IMR-90 (cell line): ENCODE data around the gene RIPK4. TPM values are rescaled to one million over a fixed set of nuclear protein-coding genes. Genes with fewer than 3 reads are reported as not detected.

Experiments
- ATAC-seq: fragments of 200-7000 bp; cut with Tn5 transposase; 2 replicates; pipeline ENCODE4 v1.9.1; 2020; ENCODE audit warnings: low read depth, mild to moderate bottlenecking, moderate library complexity
- BruUV-seq: library from RNA; stranded (reverse); fragments of 400-500 nt; replicated peaks from 2 replicates; lab custom pipeline; 2021; lab: Mats Ljungman, UMichigan
- CTCF ChIA-PET: fragments of 300-600 bp; formaldehyde crosslinking; extraction: SDS; loops from one replicate; lab custom pipeline; 2021; ENCODE audit warnings: antibody characterized with exemption; lab: Yijun Ruan, JAX
- POLR2A ChIA-PET: fragments of 300-600 bp; sonication (Branson Sonifier 250); formaldehyde crosslinking; loops from one replicate; lab custom pipeline; 2022; ENCODE audit warnings: antibody characterized with exemption; ENCODE audit not compliant: unreplicated experiment; lab: Charles Lee
- DNase-seq: peaks from one replicate; pipeline ENCODE4 v3.0.0; 2013
- H2AFZ ChIP-seq: replicated peaks from 2 replicates; pipeline ENCODE3; 2013; ENCODE audit warnings: low read length, mild to moderate bottlenecking; ENCODE audit not compliant: poor library complexity
- H2AK5ac ChIP-seq: 2 replicates; pipeline ENCODE4 v1.6.1; 2013; ENCODE audit warnings: low read depth, low read length, inconsistent platforms
- H2AK9ac ChIP-seq: replicated peaks from 2 replicates; pipeline ENCODE3; 2013; ENCODE audit warnings: mild to moderate bottlenecking, low read depth, low read length, moderate library complexity; ENCODE audit not compliant: poor library complexity
- H2BK120ac ChIP-seq: 2 replicates; pipeline ENCODE4 v1.6.1; 2013; ENCODE audit warnings: low read depth, low read length, inconsistent platforms
- H2BK15ac ChIP-seq: 3 replicates; pipeline ENCODE4 v1.6.1; 2013; ENCODE audit warnings: low read depth, low read length, inconsistent platforms
- H2BK20ac ChIP-seq: 2 replicates; pipeline ENCODE4 v1.6.1; 2013; ENCODE audit warnings: low read depth, mild to moderate bottlenecking, inconsistent platforms, low read length, moderate library complexity
- H2BK5ac ChIP-seq: 2 replicates; pipeline ENCODE4 v1.6.1; 2013; ENCODE audit warnings: mild to moderate bottlenecking, low read depth, low read length, inconsistent platforms; ENCODE audit not compliant: poor library complexity, severe bottlenecking
- H3K14ac ChIP-seq: replicated peaks from 2 replicates; pipeline ENCODE4 v1.6.1; 2013; ENCODE audit warnings: low read depth, low read length, inconsistent platforms
- H3K18ac ChIP-seq: 2 replicates; pipeline ENCODE4 v1.6.1; 2013; ENCODE audit warnings: low read depth, low read length, control low read depth
- H3K23ac ChIP-seq: 2 replicates; pipeline ENCODE4 v1.6.1; 2013; ENCODE audit warnings: low read depth, low read length, inconsistent platforms
- H3K27ac ChIP-seq: 2 replicates; pipeline ENCODE4 v1.5.1; 2013; ENCODE audit warnings: mild to moderate bottlenecking, control low read depth, low read length; ENCODE audit not compliant: insufficient read depth
- H3K27me3 ChIP-seq: 2 replicates; pipeline ENCODE4 v1.6.1; 2013; ENCODE audit warnings: low read length; ENCODE audit not compliant: control insufficient read depth, insufficient read depth
- H3K36me3 ChIP-seq: 2 replicates; pipeline ENCODE4 v1.6.1; 2013; ENCODE audit warnings: low read length, mixed read lengths; ENCODE audit not compliant: control insufficient read depth, insufficient read depth
- H3K4ac ChIP-seq: 2 replicates; pipeline ENCODE4 v1.6.1; 2013; ENCODE audit warnings: low read depth, low read length, inconsistent platforms
- H3K4me1 ChIP-seq: 2 replicates; pipeline ENCODE4 v1.6.1; 2013; ENCODE audit warnings: low read length, mixed read lengths; ENCODE audit not compliant: control insufficient read depth, insufficient read depth
- H3K4me2 ChIP-seq: 2 replicates; pipeline ENCODE4 v1.6.1; 2013; ENCODE audit warnings: low read depth, mild to moderate bottlenecking, control low read depth, low read length, moderate library complexity
- H3K4me3 ChIP-seq: 2 replicates; pipeline ENCODE4 v1.5.1; 2013; ENCODE audit warnings: low read depth, mild to moderate bottlenecking, control low read depth, low read length, moderate library complexity; ENCODE audit not compliant: insufficient read depth
- H3K56ac ChIP-seq: 2 replicates; pipeline ENCODE4 v1.6.1; 2013; ENCODE audit warnings: low read length, inconsistent platforms; ENCODE audit not compliant: insufficient read depth; ENCODE audit errors: extremely low read depth
- H3K79me1 ChIP-seq, 2 experiments: 2 replicates each; pipeline ENCODE4 v1.6.1; 2013; ENCODE audit warnings: low read length in 2 of 2, inconsistent platforms in 1 of 2, low read depth in 1 of 2
- H3K9ac ChIP-seq: 2 replicates; pipeline ENCODE4 v1.6.1; 2013; ENCODE audit warnings: low read depth, low read length, control low read depth
- H3K9me1 ChIP-seq: 2 replicates; pipeline ENCODE4 v1.6.1; 2013; ENCODE audit warnings: low read length, inconsistent platforms; ENCODE audit not compliant: insufficient read depth
- H3K9me3 ChIP-seq: 2 replicates; pipeline ENCODE4 v1.6.1; 2013; ENCODE audit warnings: low read length; ENCODE audit not compliant: control insufficient read depth, insufficient read depth
- H4K20me1 ChIP-seq: 2 replicates; pipeline ENCODE4 v1.6.1; 2013; ENCODE audit warnings: low read length, inconsistent platforms; ENCODE audit not compliant: insufficient read depth
- H4K5ac ChIP-seq: 2 replicates; pipeline ENCODE4 v1.6.1; 2013; ENCODE audit warnings: mild to moderate bottlenecking, low read depth, low read length, control low read depth
- H4K8ac ChIP-seq, 2 experiments: 2 replicates each; pipeline ENCODE4 v1.6.1; 2013; ENCODE audit warnings: low read depth in 2 of 2, low read length in 2 of 2, control low read depth in 1 of 2, inconsistent platforms in 1 of 2
- H4K91ac ChIP-seq: 2 replicates; pipeline ENCODE4 v1.6.1; 2013; ENCODE audit warnings: low read depth, low read length, inconsistent platforms; ENCODE audit not compliant: insufficient read depth
- NFE2L2 ChIP-seq: fragments of 150-350 bp; IDR thresholded peaks from 2 replicates; pipeline ENCODE4 v1.6.1; 2016; ENCODE audit warnings: low read depth, mild to moderate bottlenecking, low read length
- RAD21 ChIP-seq: IDR thresholded peaks from 2 replicates; pipeline ENCODE4 v1.6.1; 2012; ENCODE audit warnings: low read length, improper control_type of control experiment
- WGBS, 2 experiments: methylation state at CpG; one replicate each; pipeline versions ENCODE4 v1.1.5 to v1.1.7; 2013; ENCODE audit warnings: missing lambda C conversion rate in 2 of 2; ENCODE audit not compliant: insufficient read length in 1 of 2; ENCODE audit errors: extremely low coverage in 2 of 2; 5-methylcytosine and 5-hydroxymethylcytosine counted together
- dilution Hi-C: fragments of 300-500 bp; cut with HindIII; formaldehyde crosslinking; loops from one replicate; pipeline ENCODE4 v1.14.3; 2018; ENCODE audit warnings: low sequenced_read_pairs; ENCODE audit not compliant: unreplicated experiment
- in situ Hi-C: fragments of 300-500 bp; cut with MboI; formaldehyde crosslinking; loops from 3 replicates; pipeline ENCODE4 v1.14.3; 2019; ENCODE audit warnings: low sequenced_read_pairs, inconsistent platforms, mixed read lengths
- intact Hi-C: fragments of 100-400 bp; cut with micrococcal nuclease; formaldehyde crosslinking; loops from 2 replicates; pipeline ENCODE4 v1.10.0; 2022
- polyA plus RNA-seq, 3 experiments: library from polyadenylated mRNA; depleted of rRNA; stranded (reverse); fragments of >200 nt; gene quantifications; 2 replicates each; pipeline ENCODE4 v1.2.3, GENCODE V29; 2012; ENCODE audit warnings: low replicate concordance in 1 of 3
- total RNA-seq: library from RNA; depleted of rRNA; stranded (reverse); fragments of >200 nt; gene quantifications from 2 replicates; pipeline ENCODE4 v1.2.3, GENCODE V29; 2012

RIPK4 gene
- total and polyA plus RNA-seq, 2 of the 4 experiments (the other 2 are of a cell fraction), result under 0.01 to 0.03 TPM

- POLR2A ChIA-PET, result interaction anchor here (0.5 kb wide), 1 partner anchor 18 kb away, joined by 3 read pairs; no protein-coding TSS in a partner anchor
- no peaks in the 10 kb centered on the region for H3K79me1 ChIP-seq
- no peak overlapping the region for H3K4me2 ChIP-seq
- no peaks in the 10 kb centered on the region for H3K36me3 ChIP-seq
- no peak overlapping the region for H4K5ac ChIP-seq
- no peak overlapping the region for H3K27ac ChIP-seq
- no peak overlapping the region for H2AK9ac ChIP-seq
- H3K14ac ChIP-seq, result no peak overlapping the region
- H4K91ac ChIP-seq, result no peak overlapping the region
- dilution Hi-C loops, result no loop called here
- H3K4me1 ChIP-seq, result no peaks in the 10 kb centered on the region
- no peak for DNase-seq
- 79% methylated on average over 8 of the region's 11 CpGs; no CpG with 5 or more reads in 1 of the 2 experiments for WGBS, 2 experiments
- no peaks in the 10 kb centered on the region for H3K9me1 ChIP-seq
- H3K18ac ChIP-seq, result no peak overlapping the region
- no peak overlapping the region for H4K8ac ChIP-seq
- intact Hi-C loops, result no loop called here
- no peak overlapping the region for H3K4ac ChIP-seq
- in situ Hi-C loops, result no loop called here
- no peak overlapping the region for H2AK5ac ChIP-seq
- no peak overlapping the region for H2BK15ac ChIP-seq
- no peak overlapping the region for H3K23ac ChIP-seq
- H4K20me1 ChIP-seq, result no peaks in the 10 kb centered on the region
- no peak overlapping the region for H2BK5ac ChIP-seq
- H3K9ac ChIP-seq, result no peak overlapping the region
- TF ChIP-seq NFE2L2, result no peak
- no peak for TF ChIP-seq RAD21
- no peak overlapping the region for H2BK20ac ChIP-seq
- no peak overlapping the region for H2AFZ ChIP-seq
- no peak overlapping the region for H2BK120ac ChIP-seq
- no peak for ATAC-seq
- no peak overlapping the region for H3K4me3 ChIP-seq
- peaks cover 4% of the 10 kb centered on the region; the same call in 1 of the 2 replicates for H3K9me3 ChIP-seq
- no peak overlapping the region for H3K56ac ChIP-seq
- CTCF ChIA-PET, result no interaction called here
- BruUV-seq, result no TSS peak
- H3K27me3 ChIP-seq, result peaks cover 44% of the 10 kb centered on the region
Measured at GRCh38 chr21:41698071-41698470, 68.8 kb downstream of the RIPK4 start.
